ENCODE measurements around the gene REXO2.
A peak's percentile ranks its signal among the peaks of the same experiment; 100 is the strongest.

REXO2 gene

DNA sequence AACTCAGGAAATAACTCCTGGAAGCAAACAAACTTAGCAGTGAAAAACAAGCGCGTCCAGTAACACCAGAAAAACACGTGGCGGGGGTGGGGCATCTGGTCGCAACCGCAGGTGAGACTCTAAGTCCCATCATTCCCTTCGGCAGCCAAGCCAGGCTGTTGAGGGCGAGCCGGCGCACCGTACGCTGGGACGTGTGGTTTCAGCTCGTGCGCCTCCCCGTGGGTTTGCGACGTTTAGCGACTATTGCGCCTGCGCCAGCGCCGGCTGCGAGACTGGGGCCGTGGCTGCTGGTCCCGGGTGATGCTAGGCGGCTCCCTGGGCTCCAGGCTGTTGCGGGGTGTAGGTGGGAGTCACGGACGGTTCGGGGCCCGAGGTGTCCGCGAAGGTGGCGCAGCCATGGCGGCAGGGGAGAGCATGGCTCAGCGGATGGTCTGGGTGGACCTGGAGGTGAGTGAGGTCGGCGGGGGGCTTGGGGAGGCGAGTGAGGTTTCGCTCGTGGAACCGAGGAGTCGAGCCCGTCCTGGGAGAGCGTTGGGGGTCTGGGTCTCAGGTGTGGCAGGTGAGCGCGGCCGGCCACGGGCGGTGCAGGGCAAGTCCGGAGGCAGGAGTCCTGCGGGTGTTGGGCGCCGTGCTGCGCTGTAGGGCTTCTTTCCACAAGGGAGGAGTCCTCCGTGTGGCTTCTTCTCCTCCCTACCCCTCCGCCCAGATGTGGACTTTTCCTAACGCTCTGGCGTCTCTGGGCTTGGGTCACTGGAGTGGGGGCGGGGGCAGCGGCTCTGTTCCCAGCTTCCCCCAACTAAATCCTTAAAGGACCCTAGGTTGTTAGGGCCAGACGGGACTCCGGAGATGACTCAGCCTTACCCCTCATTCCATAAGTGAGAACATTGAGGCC is at the start of gene REXO2:
REXO2 (plus strand) TSS at position 239 of the 892 bp plus-strand sequence; CDS start at position 301, 62 bp downstream.
- Mint-ChIP-seq H3K27ac (peak within 1 kb of the TSS; percentile 87), H3K9me3 (no peaks in the 10 kb centered on the region), H3K4me3 (peak within 1 kb of the TSS; percentile 96), H3K4me1 (peaks cover 28% of the 10 kb centered on the region), H3K36me3 (peaks cover 23% of the 10 kb centered on the region), H3K27me3 (no peaks in the 10 kb centered on the region)
- ATAC-seq = peak; percentile 99

DNA sequence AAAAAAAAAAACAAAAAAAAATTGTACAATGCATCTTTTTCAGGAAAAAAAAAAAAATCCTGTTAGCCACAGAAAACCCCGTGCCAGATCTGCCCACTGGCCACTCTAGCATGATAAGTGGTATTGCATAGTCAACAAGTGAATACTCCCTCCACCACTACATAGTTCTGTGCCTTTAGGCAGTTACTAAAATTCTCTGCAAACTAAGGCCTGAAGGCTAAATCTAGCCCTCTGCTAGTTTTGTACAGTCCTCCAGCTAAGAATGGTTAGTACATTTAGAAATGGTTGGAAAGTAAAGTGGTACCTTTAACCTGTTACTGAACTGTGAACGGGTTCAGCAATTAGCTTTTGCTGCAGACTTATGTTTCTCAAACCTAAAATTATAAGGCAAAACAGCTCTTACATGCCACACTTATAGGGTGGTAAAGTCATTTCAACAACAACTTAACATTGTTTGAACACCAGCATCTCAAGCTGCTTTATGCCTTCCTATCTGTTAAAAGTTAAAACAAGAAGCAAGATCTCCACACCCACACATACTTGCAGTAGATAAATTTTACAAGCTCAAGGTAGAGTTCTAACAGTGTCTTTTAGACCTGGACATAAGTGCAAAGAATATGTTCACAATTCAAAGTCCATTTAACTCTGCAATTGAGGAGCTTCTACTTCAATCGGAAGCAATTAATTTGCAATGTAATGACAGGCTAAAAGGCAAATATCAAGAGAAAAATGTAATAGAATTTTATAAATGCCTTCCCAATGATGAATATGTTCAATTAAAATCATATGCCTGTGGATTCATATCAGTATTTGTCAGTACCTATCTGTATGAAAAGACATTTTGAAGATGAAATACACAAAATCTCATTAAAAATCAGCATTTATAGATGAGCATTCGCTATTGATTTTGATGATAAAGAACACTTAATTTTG is 46.3 kb upstream of the REXO2 start:
- no peaks in the 10 kb centered on the region for H3K9me3 Mint-ChIP-seq

DNA sequence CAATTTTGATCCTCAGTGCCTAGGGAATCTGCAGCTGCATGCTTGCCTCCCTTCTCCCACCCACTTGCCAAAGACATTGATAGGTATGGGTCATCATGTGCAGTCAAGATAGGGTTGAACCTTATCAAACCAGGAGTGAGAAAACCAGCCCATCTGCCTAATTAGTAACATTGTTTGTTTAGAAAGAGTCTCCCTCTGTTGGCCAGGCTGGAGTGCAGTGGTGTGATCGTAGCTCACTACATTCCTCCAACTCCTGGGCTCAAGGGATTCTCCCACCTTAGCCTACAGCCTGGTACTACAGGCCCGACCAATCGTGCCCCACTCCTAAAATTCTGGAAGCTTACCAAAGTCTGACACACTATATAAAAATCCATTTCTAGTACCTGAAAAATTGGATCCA is 43.5 kb upstream of the REXO2 start:
- Mint-ChIP-seq H3K36me3 (no peaks in the 10 kb centered on the region), H3K27ac (no peak overlapping the region), H3K4me3 (no peak overlapping the region), H3K27me3 (no peaks in the 10 kb centered on the region), H3K9me3 (no peaks in the 10 kb centered on the region), H3K4me1 (peaks cover 19% of the 10 kb centered on the region)
- no peak for ATAC-seq

More for the DNA sequence above, 46.3 kb upstream of the REXO2 start:
- Mint-ChIP-seq H3K4me1 (peaks cover 5% of the 10 kb centered on the region), H3K27me3 (no peaks in the 10 kb centered on the region), H3K27ac (no peak overlapping the region), H3K4me3 (no peak overlapping the region), H3K36me3 (no peaks in the 10 kb centered on the region)
- no peak for ATAC-seq

DNA sequence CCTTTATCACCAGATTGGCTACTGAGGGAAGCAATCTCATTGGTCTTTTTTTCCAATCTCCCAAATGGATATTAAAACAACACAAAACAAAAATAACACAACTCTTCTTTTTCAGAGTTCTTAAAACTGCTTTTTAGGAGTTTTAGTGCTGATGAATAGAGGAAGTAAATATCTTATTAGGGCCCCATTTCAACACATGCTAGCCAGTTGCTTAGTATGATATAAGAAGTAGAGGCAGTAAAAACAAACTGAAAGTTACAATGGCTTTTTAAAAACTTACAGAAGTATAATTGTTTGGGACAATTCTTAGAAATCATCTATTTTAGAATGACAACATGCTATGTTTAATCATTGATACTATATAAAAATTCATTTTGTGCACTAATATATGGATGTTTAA is 42.4 kb upstream of the REXO2 start:
- ATAC-seq = no peak
- peaks cover 21% of the 10 kb centered on the region for H3K4me1 Mint-ChIP-seq
- H3K27ac Mint-ChIP-seq = no peak overlapping the region

DNA sequence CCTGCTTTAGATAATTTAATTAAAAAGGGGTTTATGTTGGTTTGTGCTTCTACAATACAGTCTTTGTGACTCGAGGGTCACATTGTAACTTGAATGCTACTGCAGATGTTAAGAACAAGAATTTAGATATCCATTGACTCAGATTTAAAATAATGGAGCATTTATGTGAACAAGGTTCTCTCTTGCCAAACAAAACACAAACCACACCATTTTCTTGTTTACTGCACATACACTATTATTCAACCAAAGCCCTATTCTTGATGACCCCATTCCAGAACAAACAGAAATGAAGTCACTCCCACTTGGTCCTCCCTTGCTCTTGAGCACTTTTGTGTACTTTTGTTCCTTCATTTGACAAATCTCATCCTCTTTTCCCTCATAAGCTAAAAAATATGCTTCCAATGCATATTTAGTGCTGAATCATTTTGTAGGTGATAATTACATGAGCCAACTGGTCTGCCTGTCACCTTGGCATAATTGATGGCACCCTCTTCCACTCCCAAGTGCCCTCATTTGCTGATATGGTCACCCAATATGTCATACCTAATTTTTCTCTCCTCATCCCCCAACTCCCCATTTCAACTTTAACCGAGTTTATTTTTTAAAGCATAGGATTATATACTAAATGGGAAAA is 41.8 kb upstream of the REXO2 start:
- ATAC-seq = no peak
- H3K27me3 Mint-ChIP-seq = no peaks in the 10 kb centered on the region
- no peaks in the 10 kb centered on the region for H3K9me3 Mint-ChIP-seq
- H3K27ac Mint-ChIP-seq = no peak overlapping the region
- H3K4me3 Mint-ChIP-seq = no peak overlapping the region
- H3K36me3 Mint-ChIP-seq = no peaks in the 10 kb centered on the region
- H3K4me1 Mint-ChIP-seq = peaks cover 25% of the 10 kb centered on the region

More for the DNA sequence above, 42.4 kb upstream of the REXO2 start:
- H3K4me3 Mint-ChIP-seq = no peak overlapping the region
- H3K36me3 Mint-ChIP-seq = no peaks in the 10 kb centered on the region
- no peaks in the 10 kb centered on the region for H3K27me3 Mint-ChIP-seq
- H3K9me3 Mint-ChIP-seq = no peaks in the 10 kb centered on the region

DNA sequence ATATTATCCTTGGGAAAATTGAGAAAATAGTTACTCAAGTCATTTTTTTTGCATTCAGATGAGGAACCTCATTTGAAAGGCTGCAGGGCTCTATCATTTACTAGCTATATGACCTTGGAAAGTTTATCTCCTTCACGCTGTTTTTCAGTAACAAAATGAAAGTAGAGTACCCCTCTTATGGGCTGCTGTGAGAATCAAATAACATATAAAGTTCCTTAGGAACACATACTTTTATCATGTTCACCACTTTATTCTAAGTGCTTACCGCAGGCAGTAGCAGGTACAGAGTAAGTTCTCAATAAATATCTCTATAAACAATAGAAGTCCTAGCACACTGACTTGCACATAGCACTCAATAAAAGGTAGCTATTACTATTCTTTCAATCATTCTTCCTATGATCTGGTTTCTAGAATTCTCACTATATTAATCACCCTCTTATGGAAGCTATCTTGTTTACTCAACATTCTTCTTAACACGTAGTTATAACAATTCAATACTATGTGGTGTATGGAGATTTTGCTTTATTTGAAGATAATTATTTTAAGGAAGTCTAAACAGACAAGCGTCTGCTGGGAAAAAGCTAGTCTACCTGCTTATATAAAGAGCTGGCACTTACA is 40.9 kb upstream of the REXO2 start:
- Mint-ChIP-seq H3K4me3 (peak overlapping the region; percentile 87), H3K27me3 (no peaks in the 10 kb centered on the region), H3K4me1 (peaks cover 35% of the 10 kb centered on the region), H3K36me3 (peaks cover 5% of the 10 kb centered on the region), H3K27ac (no peak overlapping the region), H3K9me3 (no peaks in the 10 kb centered on the region)
- ATAC-seq = no peak

DNA sequence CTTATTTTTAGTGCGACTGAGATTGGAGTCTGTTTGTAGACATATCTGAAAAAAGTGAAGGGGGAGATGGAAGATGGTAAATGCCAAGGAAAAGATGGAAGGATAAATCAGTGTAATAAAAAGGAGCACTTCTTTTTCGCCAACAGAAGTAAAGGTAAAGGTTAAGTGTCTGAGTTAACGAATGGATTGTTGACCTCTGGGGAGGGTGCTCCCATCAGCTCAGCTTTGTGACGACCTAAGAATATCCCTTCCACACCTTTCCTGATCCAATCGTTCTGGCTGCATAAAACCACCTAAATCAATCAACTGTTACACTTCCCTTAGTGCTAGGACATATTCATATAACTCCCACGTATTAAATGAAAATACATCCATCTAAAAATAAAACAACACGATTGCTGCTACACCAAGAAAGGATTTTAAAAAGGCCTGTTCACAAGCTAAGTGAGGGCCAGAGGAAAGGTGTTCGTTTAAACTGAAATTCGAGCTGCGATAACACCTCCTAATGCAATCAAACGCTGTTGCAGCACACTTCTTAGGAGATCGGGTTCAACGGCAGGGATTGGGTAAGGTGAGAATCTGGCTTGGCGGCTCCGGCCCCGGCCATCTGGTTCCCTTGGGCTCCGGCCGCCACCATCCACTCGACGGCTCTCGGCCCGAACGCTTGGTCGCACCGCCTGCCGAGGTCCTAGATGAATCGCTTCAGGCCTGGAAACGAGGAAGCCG is 39.6 kb upstream of the REXO2 start:
- H3K4me1 Mint-ChIP-seq = peaks cover 45% of the 10 kb centered on the region
- peaks cover 13% of the 10 kb centered on the region for H3K36me3 Mint-ChIP-seq
- H3K27me3 Mint-ChIP-seq = no peaks in the 10 kb centered on the region
- no peak for ATAC-seq
- H3K9me3 Mint-ChIP-seq = no peaks in the 10 kb centered on the region
- H3K4me3 Mint-ChIP-seq = peak overlapping the region; percentile 87
- peak overlapping the region; percentile 93 for H3K27ac Mint-ChIP-seq

DNA sequence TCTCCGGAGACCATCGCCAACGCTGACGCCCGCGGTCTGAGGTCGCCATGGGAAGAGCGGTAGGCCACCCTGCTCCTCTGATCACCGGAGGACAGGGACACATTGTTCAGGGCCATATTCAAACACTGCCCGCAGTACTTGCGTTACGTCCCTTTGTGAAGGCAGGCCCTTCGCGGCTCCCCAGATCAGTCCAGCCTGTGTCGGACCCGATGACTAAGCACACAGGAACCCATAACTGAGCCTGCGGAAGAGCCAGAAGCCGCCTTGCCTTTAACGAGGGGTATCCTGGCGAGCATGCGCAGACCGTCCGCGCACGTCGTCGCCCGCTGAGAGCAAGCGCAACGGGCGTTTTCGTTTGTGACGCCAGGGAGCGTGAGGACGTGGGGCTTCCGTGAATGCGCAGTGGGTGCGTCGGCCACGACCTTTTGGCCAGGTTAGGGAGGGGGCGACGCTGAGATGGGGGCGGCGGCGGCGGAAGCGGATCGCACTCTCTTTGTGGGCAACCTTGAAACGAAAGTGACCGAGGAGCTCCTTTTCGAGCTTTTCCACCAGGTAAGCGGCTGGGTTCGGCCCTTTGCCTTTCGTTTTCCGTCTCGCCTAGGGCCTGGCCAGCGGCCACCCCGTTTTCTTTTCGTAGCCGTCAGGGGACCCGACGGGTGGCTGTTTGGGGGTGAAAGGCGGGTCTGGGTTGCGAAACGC is 38.9 kb upstream of the REXO2 start, which contains the start of the genes C11orf71 and RBM7:
C11orf71 (minus strand) TSS at position 296 of the 699 bp plus-strand sequence; CDS start at position 116, 180 bp downstream.
RBM7 (plus strand) TSS at position 451 of the 699 bp plus-strand sequence; CDS start at position 457, 6 bp downstream.
- Mint-ChIP-seq H3K27ac (peak within 1 kb of the TSS; percentile 93), H3K4me3 (peak within 1 kb of the TSS; percentile 87), H3K9me3 (no peaks in the 10 kb centered on the region), H3K4me1 (peaks cover 52% of the 10 kb centered on the region), H3K36me3 (peaks cover 20% of the 10 kb centered on the region), H3K27me3 (no peaks in the 10 kb centered on the region)
- peak; percentile 99 for ATAC-seq

DNA sequence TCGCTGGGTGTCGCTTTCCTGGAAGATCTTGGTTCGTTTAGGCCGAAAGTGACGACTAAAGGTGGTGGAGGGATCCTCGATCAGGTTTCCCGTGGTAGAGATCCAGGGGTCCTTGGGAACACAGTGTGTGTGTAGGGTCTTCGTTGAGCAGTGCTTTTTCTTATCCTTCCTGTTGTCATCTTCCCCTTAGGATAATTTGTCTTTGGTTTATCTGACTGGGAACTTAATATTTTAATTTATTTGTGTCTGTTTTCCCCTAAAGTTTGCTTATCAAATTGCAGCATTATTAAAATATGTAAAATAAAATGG is 38.4 kb upstream of the REXO2 start:
- Mint-ChIP-seq H3K36me3 (peaks cover 24% of the 10 kb centered on the region), H3K9me3 (no peaks in the 10 kb centered on the region), H3K27me3 (no peaks in the 10 kb centered on the region), H3K27ac (peak overlapping the region; percentile 93), H3K4me3 (peak overlapping the region; percentile 87), H3K4me1 (peaks cover 55% of the 10 kb centered on the region)
- no peak for ATAC-seq

DNA sequence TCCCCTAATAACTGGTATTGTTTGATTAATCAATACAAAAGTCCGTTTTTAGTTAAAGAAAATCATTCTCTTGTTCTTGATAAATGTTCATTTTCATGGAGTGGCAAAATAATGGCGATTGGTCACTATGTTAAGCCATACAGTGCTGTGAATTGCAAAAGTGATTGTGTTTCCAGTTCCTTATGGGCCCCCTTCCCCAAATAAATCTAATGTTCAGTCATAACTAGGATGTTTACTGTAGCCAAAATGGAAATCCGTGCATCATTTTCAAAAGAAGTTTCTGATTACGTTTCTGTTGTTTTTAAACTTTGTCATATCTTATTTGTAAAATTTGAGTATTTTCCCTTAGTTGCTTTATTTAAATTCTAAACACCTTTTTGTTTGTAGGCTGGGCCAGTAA is 38.0 kb upstream of the REXO2 start:
- peak overlapping the region; percentile 93 for H3K27ac Mint-ChIP-seq
- H3K27me3 Mint-ChIP-seq = no peaks in the 10 kb centered on the region
- peak overlapping the region; percentile 87 for H3K4me3 Mint-ChIP-seq
- H3K4me1 Mint-ChIP-seq = peaks cover 55% of the 10 kb centered on the region
- peaks cover 28% of the 10 kb centered on the region for H3K36me3 Mint-ChIP-seq
- H3K9me3 Mint-ChIP-seq = no peaks in the 10 kb centered on the region
- ATAC-seq = no peak

DNA sequence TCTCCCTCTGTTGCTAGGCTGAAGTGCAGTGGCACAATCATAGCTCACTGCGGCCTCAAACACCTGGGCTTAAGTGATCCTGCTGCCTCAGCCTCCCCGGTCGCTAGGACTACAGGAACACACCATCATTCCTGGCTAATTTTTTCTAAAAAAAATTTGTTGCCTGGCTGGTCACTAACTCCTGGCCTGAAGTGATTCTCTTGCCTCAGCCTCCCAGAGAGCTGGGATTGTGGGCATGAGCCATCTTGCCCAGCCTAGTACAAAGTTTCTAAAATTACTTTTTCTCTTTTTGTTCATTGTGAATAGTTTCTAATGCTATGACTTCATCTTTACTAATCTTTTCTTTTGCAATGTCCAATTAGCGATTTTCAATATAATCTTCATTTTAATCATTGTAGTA is 26.3 kb upstream of the REXO2 start:
- H3K27ac Mint-ChIP-seq = no peak overlapping the region
- H3K4me3 Mint-ChIP-seq = no peak overlapping the region
- no peak for ATAC-seq
- peaks cover 33% of the 10 kb centered on the region for H3K36me3 Mint-ChIP-seq
- no peaks in the 10 kb centered on the region for H3K27me3 Mint-ChIP-seq
- no peaks in the 10 kb centered on the region for H3K9me3 Mint-ChIP-seq
- no peaks in the 10 kb centered on the region for H3K4me1 Mint-ChIP-seq

DNA sequence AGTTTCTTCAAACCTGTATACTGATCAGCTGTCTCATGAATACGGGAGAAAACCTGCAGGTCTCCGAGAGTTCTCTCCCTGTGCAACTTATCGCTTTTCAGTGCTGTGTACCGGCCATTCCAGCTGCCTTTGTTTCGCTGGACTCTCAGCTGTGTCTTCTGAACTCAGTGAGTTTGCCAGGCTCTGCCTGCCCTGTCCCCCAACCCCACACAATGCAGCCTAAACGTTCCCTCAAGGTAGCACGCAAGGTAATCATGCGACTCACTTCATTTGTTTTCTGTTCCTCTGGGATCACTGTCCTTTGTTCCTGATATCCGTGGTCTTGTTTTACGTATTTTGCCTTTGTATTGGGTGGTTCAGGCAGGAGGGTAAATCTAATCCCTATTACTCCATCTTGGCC is 25.3 kb upstream of the REXO2 start:
- Mint-ChIP-seq H3K36me3 (peaks cover 34% of the 10 kb centered on the region), H3K27ac (no peak overlapping the region), H3K4me1 (no peaks in the 10 kb centered on the region), H3K9me3 (no peaks in the 10 kb centered on the region), H3K4me3 (no peak overlapping the region), H3K27me3 (no peaks in the 10 kb centered on the region)
- no peak for ATAC-seq

DNA sequence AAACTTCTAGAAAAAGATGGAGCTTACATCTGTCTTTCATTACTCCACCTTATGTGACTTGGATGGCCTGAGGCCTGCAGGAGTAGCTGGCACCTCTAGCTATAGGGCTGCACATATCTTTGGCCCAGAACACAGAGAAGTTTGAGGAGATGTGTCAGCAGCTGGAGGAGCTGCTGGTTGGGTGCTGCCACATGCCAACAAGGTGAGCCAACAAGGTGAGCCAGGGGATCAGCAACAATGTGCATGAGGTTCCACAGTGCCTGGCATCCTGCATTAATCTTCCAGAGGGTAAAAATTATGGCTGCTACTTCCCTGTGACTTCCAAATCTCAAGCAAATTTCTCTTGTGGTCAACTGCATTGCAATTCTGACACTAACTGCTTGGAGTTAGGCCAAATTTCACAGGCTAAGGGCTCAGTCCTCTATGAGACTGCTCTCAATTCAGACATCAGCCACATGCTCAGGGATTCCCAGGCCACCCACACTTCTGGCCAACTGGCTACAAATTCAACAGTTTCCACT is 22.8 kb upstream of the REXO2 start:
- no peak overlapping the region for H3K27ac Mint-ChIP-seq

More for the DNA sequence above, 22.8 kb upstream of the REXO2 start:
- Mint-ChIP-seq H3K27me3 (no peaks in the 10 kb centered on the region), H3K4me3 (no peak overlapping the region), H3K9me3 (no peaks in the 10 kb centered on the region), H3K4me1 (no peaks in the 10 kb centered on the region), H3K36me3 (peaks cover 27% of the 10 kb centered on the region)
- no peak for ATAC-seq

Data from stimulated activated memory B cell treated with anti-CD40 and anti-IgM and Interleukin-4, amounts not matched to agents 10 μg/mL and 1 μg/mL and 100 μg/mL, for 72 hours (primary cell).